Activated CD8-positive, alpha-beta memory T cell treated with anti-CD3 and anti-CD28 coated beads for 1 hour (primary cell): ENCODE data around the gene PNKD.
A peak's percentile ranks its signal among the peaks of the same experiment; 100 is the strongest.

Experiments used
- DNase-seq, 2 donors: peaks; one replicate each; pipeline ENCODE4 v3.0.0-alpha.2; 2020; ENCODE audit warnings: low read depth in 1 of 2; ENCODE audit errors: extremely low read depth in 1 of 2

PNKD gene

GRCh38 chr2:218256612-218257350 is 13.5 kb upstream of the PNKD start:
- DNase-seq, result no peak

- peak; percentile 26 to 51 for DNase-seq
Measured at GRCh38 chr2:218257390-218257981, 12.8 kb upstream of the PNKD start.

- no peak for DNase-seq
Measured at GRCh38 chr2:218259099-218259961, 11.0 kb upstream of the PNKD start.

GRCh38 chr2:218260166-218260565 is 10.2 kb upstream of the PNKD start:
- DNase-seq, result no peak

GRCh38 chr2:218260742-218261422 is 9.4 kb upstream of the PNKD start, which contains the start of gene GPBAR1:
TSS of gene GPBAR1 (plus strand) at chr2:218261015. CDS start at chr2:218262725, 1,710 bp downstream.
- DNase-seq, result no peak

- DNase-seq, result no peak
Measured at GRCh38 chr2:218261423-218262236, 8.7 kb upstream of the PNKD start.

GRCh38 chr2:218262237-218262600 is 8.1 kb upstream of the PNKD start:
- DNase-seq, result no peak

- DNase-seq, result no peak
Measured at GRCh38 chr2:218262631-218263586, 7.4 kb upstream of the PNKD start.

GRCh38 chr2:218263817-218264641 is 6.3 kb upstream of the PNKD start:
- no peak for DNase-seq

- DNase-seq, result no peak
Measured at GRCh38 chr2:218264773-218265561, 5.4 kb upstream of the PNKD start.

- DNase-seq, result no peak
Measured at GRCh38 chr2:218265626-218266025, 4.7 kb upstream of the PNKD start.

GRCh38 chr2:218266316-218266979 is 3.9 kb upstream of the PNKD start:
- DNase-seq, result no peak

- DNase-seq, result no peak
Measured at GRCh38 chr2:218267259-218267658, 3.1 kb upstream of the PNKD start.

GRCh38 chr2:218270721-218271486 is 585 bp downstream of the PNKD start:
- no peak for DNase-seq

GRCh38 chr2:218271487-218271797 is 1.1 kb downstream of the PNKD start:
- DNase-seq, result no peak

GRCh38 chr2:218271865-218272530 is 1.7 kb downstream of the PNKD start:
- DNase-seq, result no peak
